H9 (cell line): ENCODE measurements around the gene DNAJB11. TPM values are rescaled to one million over a fixed set of nuclear protein-coding genes. Genes with fewer than 3 reads are reported as not detected.

ENCODE experiments used
- DNase-seq: peaks from one replicate; pipeline ENCODE4 v3.0.0-alpha.2; 2017
- H2AFZ ChIP-seq: one replicate; pipeline ENCODE4 v1.6.1; 2013; ENCODE audit warnings: mild to moderate bottlenecking, low read length, control low read depth, moderate library complexity
- H2AK5ac ChIP-seq: 2 replicates; pipeline ENCODE4 v1.6.1; 2013; ENCODE audit warnings: low read length, control low read depth, mixed read lengths; ENCODE audit not compliant: insufficient read length
- H2BK120ac ChIP-seq: one replicate; pipeline ENCODE4 v1.6.1; 2013; ENCODE audit warnings: low read depth, mild to moderate bottlenecking, low read length, control low read depth, inconsistent platforms; ENCODE audit not compliant: poor library complexity, severe bottlenecking
- H2BK12ac ChIP-seq: 2 replicates; pipeline ENCODE4 v1.6.1; 2013; ENCODE audit warnings: low read length, control low read depth, mixed read lengths, low read depth; ENCODE audit not compliant: insufficient read length
- H2BK15ac ChIP-seq: 2 replicates; pipeline ENCODE4 v1.6.1; 2013; ENCODE audit warnings: low read depth, low read length, control low read depth
- H2BK20ac ChIP-seq: one replicate; pipeline ENCODE4 v1.6.1; 2013; ENCODE audit warnings: low read depth, mild to moderate bottlenecking, low read length, control low read depth, inconsistent platforms; ENCODE audit not compliant: poor library complexity, severe bottlenecking
- H2BK5ac ChIP-seq: 2 replicates; pipeline ENCODE4 v1.6.1; 2013; ENCODE audit warnings: low read length, control low read depth, mixed read lengths; ENCODE audit not compliant: insufficient read length
- H3K14ac ChIP-seq: 2 replicates; pipeline ENCODE4 v1.6.1; 2013; ENCODE audit warnings: low read length, control low read depth; ENCODE audit not compliant: insufficient read depth
- H3K18ac ChIP-seq: 2 replicates; pipeline ENCODE4 v1.6.1; 2013; ENCODE audit warnings: low read depth, mild to moderate bottlenecking, mixed read lengths, low read length, control low read depth; ENCODE audit not compliant: insufficient read length
- H3K23ac ChIP-seq: 2 replicates; pipeline ENCODE4 v1.6.1; 2013; ENCODE audit warnings: low read length, control low read depth, mixed read lengths, low read depth; ENCODE audit not compliant: insufficient read length
- H3K23me2 ChIP-seq: 2 replicates; pipeline ENCODE4 v1.6.1; 2013; ENCODE audit warnings: low read depth, mild to moderate bottlenecking, mixed read lengths, low read length, control low read depth; ENCODE audit not compliant: insufficient read length, poor library complexity, severe bottlenecking
- H3K27ac ChIP-seq: 2 replicates; pipeline ENCODE4 v1.5.1; 2013; ENCODE audit warnings: low read length, control low read depth, mixed read lengths, low read depth; ENCODE audit not compliant: insufficient read length
- H3K27me3 ChIP-seq: 2 replicates; pipeline ENCODE4 v1.6.1; 2013; ENCODE audit warnings: low read length, control low read depth, inconsistent platforms; ENCODE audit not compliant: insufficient read depth
- H3K4ac ChIP-seq: 2 replicates; pipeline ENCODE4 v1.6.1; 2013; ENCODE audit warnings: low read depth, mild to moderate bottlenecking, control low read depth, inconsistent platforms, low read length, moderate library complexity
- H3K4me1 ChIP-seq: 2 replicates; pipeline ENCODE4 v1.6.1; 2013; ENCODE audit warnings: low read length, control low read depth, inconsistent platforms; ENCODE audit not compliant: insufficient read depth
- H3K4me2 ChIP-seq: 2 replicates; pipeline ENCODE4 v1.6.1; 2013; ENCODE audit warnings: low read length, control low read depth, mixed read lengths; ENCODE audit not compliant: insufficient read length, insufficient read depth
- H3K56ac ChIP-seq: 2 replicates; pipeline ENCODE4 v1.6.1; 2013; ENCODE audit warnings: low read depth, mild to moderate bottlenecking, mixed read lengths, low read length, control low read depth; ENCODE audit not compliant: insufficient read length
- H3K79me1 ChIP-seq: 2 replicates; pipeline ENCODE4 v1.6.1; 2013; ENCODE audit warnings: low read depth, mild to moderate bottlenecking, moderate library complexity, low read length, control low read depth, inconsistent platforms; ENCODE audit not compliant: insufficient read depth, poor library complexity, severe bottlenecking
- H3K79me2 ChIP-seq: 2 replicates; pipeline ENCODE4 v1.6.1; 2013; ENCODE audit warnings: low read length, control low read depth, inconsistent platforms; ENCODE audit not compliant: insufficient read depth
- H3K9ac ChIP-seq: 2 replicates; pipeline ENCODE4 v1.6.1; 2013; ENCODE audit warnings: low read length, control low read depth, mixed read lengths; ENCODE audit not compliant: insufficient read length; ENCODE audit errors: extremely low read depth
- H3K9me3 ChIP-seq: one replicate; pipeline ENCODE4 v1.6.1; 2013; ENCODE audit warnings: low read depth, low read length, inconsistent platforms; ENCODE audit not compliant: control insufficient read depth
- H3T11ph ChIP-seq: one replicate; pipeline ENCODE4 v1.6.1; 2013; ENCODE audit warnings: mild to moderate bottlenecking, low read length, control low read depth, inconsistent platforms
- H4K20me1 ChIP-seq: one replicate; pipeline ENCODE4 v1.6.1; 2013; ENCODE audit not compliant: control insufficient read depth, insufficient read length, insufficient read depth
- H4K5ac ChIP-seq: 2 replicates; pipeline ENCODE4 v1.6.1; 2013; ENCODE audit warnings: low read depth, mild to moderate bottlenecking, mixed read lengths, low read length, control low read depth; ENCODE audit not compliant: insufficient read length
- H4K8ac ChIP-seq: replicated peaks from 2 replicates; pipeline ENCODE4 v1.6.1; 2013; ENCODE audit warnings: low read length, control low read depth, mixed read lengths, low read depth; ENCODE audit not compliant: insufficient read length
- H4K91ac ChIP-seq: 2 replicates; pipeline ENCODE4 v1.6.1; 2013; ENCODE audit warnings: low read depth, mild to moderate bottlenecking, moderate library complexity, mixed read lengths, low read length, control low read depth; ENCODE audit not compliant: insufficient read length
- H3K27ac Mint-ChIP-seq, 3 experiments: 2 replicates in 2 of 3; 3 replicates in 1 of 3; pipeline ENCODE4 v1.8.0; 2020 to 2021; ENCODE audit warnings: mixed read lengths in 3 of 3, mild to moderate bottlenecking in 1 of 3, moderate library complexity in 1 of 3
- H3K27me3 Mint-ChIP-seq: 2 replicates; pipeline ENCODE4 v1.8.0; 2021; ENCODE audit warnings: low read depth, mild to moderate bottlenecking, moderate library complexity, mixed read lengths
- H3K36me3 Mint-ChIP-seq, 3 experiments: 2 replicates in 2 of 3; 3 replicates in 1 of 3; pipeline ENCODE4 v1.8.0; 2020 to 2021; ENCODE audit warnings: low read depth in 3 of 3, mixed read lengths in 3 of 3; ENCODE audit not compliant: insufficient read depth in 1 of 3
- H3K4me1 Mint-ChIP-seq, 2 experiments: 2 replicates each; pipeline ENCODE4 v1.8.0; 2020; ENCODE audit warnings: mixed read lengths in 2 of 2
- H3K4me3 Mint-ChIP-seq, 2 experiments: 2 replicates in 1 of 2; 3 replicates in 1 of 2; pipeline ENCODE4 v1.8.0; 2020 to 2021; ENCODE audit warnings: mild to moderate bottlenecking in 2 of 2, mixed read lengths in 2 of 2, moderate library complexity in 1 of 2
- H3K9me3 Mint-ChIP-seq, 2 experiments: 2 replicates in 1 of 2; 3 replicates in 1 of 2; pipeline ENCODE4 v1.8.0; 2020; ENCODE audit warnings: mild to moderate bottlenecking in 2 of 2, mixed read lengths in 2 of 2, moderate library complexity in 1 of 2
- CTCF ChIP-seq: fragments of 200-600 bp; sonication (generic); conservative IDR thresholded peaks from 3 replicates; pipeline ENCODE4 v1.8.0; 2021; ENCODE audit warnings: antibody characterized with exemption, mild to moderate bottlenecking
- WGBS: extraction: QIAGEN DNeasy Blood & Tissue Kit; methylation state at CpG from one replicate; pipeline ENCODE4 v1.1.7; 2013; ENCODE audit warnings: missing lambda C conversion rate, low lambda C conversion rate, mixed read lengths; ENCODE audit not compliant: insufficient read length; ENCODE audit errors: extremely low coverage; 5-methylcytosine and 5-hydroxymethylcytosine counted together
- total RNA-seq: library from RNA; stranded (reverse); gene quantifications from 2 replicates; pipeline ENCODE4 v1.2.1, GENCODE V29; 2021

DNAJB11 gene
- total RNA-seq, 1 experiment from 2014 or later = 61.2 TPM

GRCh38 chr3:186620213-186621092 lies 49.9 kb downstream of the DNAJB11 start:
- Histone ChIP-seq H3K18ac (no peak overlapping the region), H3K56ac (no peak overlapping the region), H2BK5ac (no peak overlapping the region), H3K14ac (no peak overlapping the region), H3K4me1 (no peaks in the 10 kb centered on the region; the same call in 1 of the 2 replicates), H3K79me1 (no peaks in the 10 kb centered on the region), H3K9ac (no peak overlapping the region), H4K20me1 (no peaks in the 10 kb centered on the region), H3K27ac (no peak overlapping the region), H3T11ph (no peak overlapping the region), H2BK15ac (no peak overlapping the region), H4K8ac (no peak overlapping the region), H3K23ac (no peak overlapping the region), H2BK12ac (no peak overlapping the region), H2AK5ac (no peak overlapping the region), H3K23me2 (no peaks in the 10 kb centered on the region), H3K4ac (no peak overlapping the region), H4K5ac (no peak overlapping the region), H2BK20ac (no peak overlapping the region), H3K79me2 (no peaks in the 10 kb centered on the region), H3K9me3 (no peaks in the 10 kb centered on the region), H3K4me2 (no peak overlapping the region), H2AFZ (no peak overlapping the region), H4K91ac (no peak overlapping the region), H3K27me3 (no peaks in the 10 kb centered on the region), H2BK120ac (no peak overlapping the region)
- TF ChIP-seq CTCF = no peak
- WGBS = no CpG with 5 or more reads among the region's 17 CpGs
- Mint-ChIP-seq H3K9me3 (no peaks in the 10 kb centered on the region), H3K36me3 (no peaks in the 10 kb centered on the region), H3K27ac (no peak overlapping the region), H3K4me3 (no peak overlapping the region), H3K27me3 (peaks cover 25% of the 10 kb centered on the region), H3K4me1 (peaks cover 6% of the 10 kb centered on the region in 2 experiments)
- DNase-seq = no peak
